KOPT-K1 (cell line): ENCODE measurements around the gene JUNB.

ENCODE experiments used
- H3K27ac ChIP-seq: fragments of 200-600 bp; sonication (generic); 2 replicates; pipeline ENCODE4 v1.5.1; 2016; ENCODE audit warnings: antibody characterized with exemption, mild to moderate bottlenecking, low read depth, low read length; ENCODE audit not compliant: poor library complexity, severe bottlenecking
- H3K36me3 ChIP-seq: fragments of 200-600 bp; sonication (generic); 2 replicates; pipeline ENCODE4 v1.5.1; 2017; ENCODE audit warnings: antibody characterized with exemption, mild to moderate bottlenecking, low read length, moderate library complexity; ENCODE audit not compliant: insufficient read depth
- H3K9me3 ChIP-seq: fragments of 200-600 bp; sonication (generic); 2 replicates; pipeline ENCODE4 v1.5.1; 2017; ENCODE audit warnings: antibody characterized with exemption, low read length, mild to moderate bottlenecking; ENCODE audit not compliant: insufficient read depth, poor library complexity, severe bottlenecking

Gene JUNB

GRCh38 chr19:12834976-12835757 is 43.9 kb downstream of the JUNB start:
- H3K36me3 ChIP-seq = no peaks in the 10 kb centered on the region
- no peaks in the 10 kb centered on the region for H3K9me3 ChIP-seq
- H3K27ac ChIP-seq = no peak overlapping the region

- Histone ChIP-seq H3K9me3 (no peaks in the 10 kb centered on the region), H3K36me3 (no peaks in the 10 kb centered on the region), H3K27ac (no peak overlapping the region)
Observed at GRCh38 chr19:12836529-12836863, 45.2 kb downstream of the JUNB start.

- H3K9me3 ChIP-seq = no peaks in the 10 kb centered on the region
- H3K36me3 ChIP-seq = no peaks in the 10 kb centered on the region
- no peak overlapping the region for H3K27ac ChIP-seq
Observed at GRCh38 chr19:12837225-12837624, 45.9 kb downstream of the JUNB start.

GRCh38 chr19:12838182-12838885 is 47.0 kb downstream of the JUNB start, which contains the start of gene MAST1:
TSS of gene MAST1 (plus strand) at chr19:12838515. CDS start at chr19:12838573, 58 bp downstream.
- no peaks in the 10 kb centered on the region for H3K36me3 ChIP-seq
- no peaks in the 10 kb centered on the region for H3K9me3 ChIP-seq
- no peak within 1 kb of the TSS for H3K27ac ChIP-seq

GRCh38 chr19:12838886-12839756 is 47.8 kb downstream of the JUNB start:
- Histone ChIP-seq H3K36me3 (no peaks in the 10 kb centered on the region), H3K9me3 (no peaks in the 10 kb centered on the region), H3K27ac (no peak overlapping the region)

- Histone ChIP-seq H3K36me3 (no peaks in the 10 kb centered on the region), H3K9me3 (no peaks in the 10 kb centered on the region), H3K27ac (no peak overlapping the region)
Observed at GRCh38 chr19:12840091-12841079, 49.1 kb downstream of the JUNB start.

GRCh38 chr19:12841094-12841493 is 49.8 kb downstream of the JUNB start:
- Histone ChIP-seq H3K36me3 (no peaks in the 10 kb centered on the region), H3K27ac (no peak overlapping the region), H3K9me3 (no peaks in the 10 kb centered on the region)

GRCh38 chr19:12842511-12842910 is 51.2 kb downstream of the JUNB start:
- Histone ChIP-seq H3K9me3 (no peaks in the 10 kb centered on the region), H3K36me3 (no peaks in the 10 kb centered on the region), H3K27ac (no peak overlapping the region)
